Sigmoid colon (tissue), 7 donors: Measurements from ENCODE around the gene MRGPRX2. TPM values are rescaled to one million over a fixed set of nuclear protein-coding genes. Genes with fewer than 3 reads are reported as not detected.

Experiments
- DNase-seq: peaks from one replicate; pipeline ENCODE4 v3.0.0-alpha.2; 2019
- H3K27ac ChIP-seq, 4 donors: fragments of 200-600 bp; sonication (generic); one replicate each; pipeline ENCODE4 v1.5.1; 2016 to 2019; ENCODE audit warnings: mild to moderate bottlenecking in 1 of 4
- H3K27me3 ChIP-seq, 3 donors: fragments of 200-600 bp; sonication (generic); one replicate each; pipeline ENCODE4 v1.5.1; 2019; ENCODE audit warnings: mild to moderate bottlenecking in 1 of 3
- H3K36me3 ChIP-seq, 4 donors: fragments of 200-600 bp; sonication (generic); one replicate each; pipeline ENCODE4 v1.5.1; 2016 to 2019
- H3K4me1 ChIP-seq, 4 donors: fragments of 200-600 bp; sonication (generic); one replicate each; pipeline ENCODE4 v1.5.1; 2017 to 2019
- H3K4me3 ChIP-seq, 4 donors: fragments of 200-600 bp; sonication (generic); one replicate each; pipeline ENCODE4 v1.5.1; 2017 to 2019; ENCODE audit warnings: mild to moderate bottlenecking in 2 of 4, moderate library complexity in 1 of 4
- H3K9me3 ChIP-seq, 4 donors: fragments of 200-600 bp in 3 of 4; sonication (generic) in 3 of 4; one replicate each; pipeline versions ENCODE4 v1.5.1 to v1.6.1; 2013 to 2019
- CTCF ChIP-seq, 4 experiments: fragments of 450-650 bp in 3 of 4; fragments of 200-600 bp in 1 of 4; IDR thresholded peaks; one replicate each; pipeline ENCODE4 v1.5.1; 2016 to 2019; ENCODE audit warnings: antibody characterized with exemption in 4 of 4, mild to moderate bottlenecking in 3 of 4, moderate library complexity in 2 of 4
- EP300 ChIP-seq, 4 donors: sonication (generic); formaldehyde crosslinking; IDR thresholded peaks; one replicate each; pipeline ENCODE4 v1.6.1; 2017; ENCODE audit warnings: antibody characterized with exemption in 4 of 4
- POLR2A ChIP-seq, 2 donors: fragments of 450-650 bp; IDR thresholded peaks; one replicate each; pipeline ENCODE4 v1.6.1; 2016; ENCODE audit warnings: antibody characterized with exemption in 2 of 2, mild to moderate bottlenecking in 2 of 2, moderate library complexity in 2 of 2
- POLR2AphosphoS5 ChIP-seq, 4 donors: sonication (generic); formaldehyde crosslinking; IDR thresholded peaks; one replicate each; pipeline ENCODE4 v1.6.1; 2017; ENCODE audit warnings: antibody characterized with exemption in 4 of 4
- WGBS, 2 donors: extraction: QIAGEN DNeasy Blood & Tissue Kit; methylation state at CpG; one replicate each; pipeline ENCODE4 v1.1.7; 2013; 5-methylcytosine and 5-hydroxymethylcytosine counted together
- intact Hi-C: fragments of 100-400 bp; cut with DNase I; formaldehyde crosslinking; loops from one replicate; pipeline ENCODE4 v1.15.1; 2023
- polyA plus RNA-seq, 3 donors: library from polyadenylated mRNA; stranded (reverse); fragments of 200-250 nt; gene quantifications; one replicate each; pipeline ENCODE4 v1.2.3, GENCODE V29; 2013
- total RNA-seq, 4 donors: library from RNA; depleted of rRNA; stranded (reverse); fragments of >200 nt; gene quantifications; one replicate each; pipeline ENCODE4 v1.1.0, GENCODE V29; 2016
- donor health status: healthy with polysubstance abuse.
- donor health status: Bipolar disorder and iron deficiency.
- donor health status: healthy.

The MRGPRX2 gene
- total and polyA plus RNA-seq, 7 donors, result not detected

GRCh38 chr11:19079643-19080440 lies 19.3 kb upstream of the MRGPRX2 start:
- no peaks in the 10 kb centered on the region for H3K36me3 ChIP-seq
- intact Hi-C loops, result no loop called here
- H3K27me3 ChIP-seq, result no peaks in the 10 kb centered on the region
- TF ChIP-seq POLR2AphosphoS5 (IDR thresholded peaks at IDR 0.05) (peak in 1 of 4 donors; percentile 36), POLR2A (IDR thresholded peaks at IDR 0.05) (no peak)
- H3K4me1 ChIP-seq, result peaks cover 0 to 9% (median 9%) of the 10 kb centered on the region in 4 donors
- DNase-seq, result no peak
- H3K9me3 ChIP-seq, result no peaks in the 10 kb centered on the region
- WGBS, 2 donors, result 42 to 50% methylated on average over 6 of the region's 6 CpGs
- no peak overlapping the region for H3K4me3 ChIP-seq
- no peak overlapping the region for H3K27ac ChIP-seq

GRCh38 chr11:19077965-19078364 lies 17.4 kb upstream of the MRGPRX2 start:
- intact Hi-C loops, result loop anchor here (2.0 kb wide), 1 partner anchor 39 kb away; the partner anchor contains the start of gene ZDHHC13
- TF ChIP-seq POLR2AphosphoS5 (IDR thresholded peaks at IDR 0.05), result no peak
- no peaks in the 10 kb centered on the region for H3K36me3 ChIP-seq

GRCh38 chr11:19076744-19077589 lies 16.4 kb upstream of the MRGPRX2 start:
- TF ChIP-seq EP300 (IDR thresholded peaks at IDR 0.05) (no peak), POLR2A (IDR thresholded peaks at IDR 0.05) (no peak), CTCF (IDR thresholded peaks at IDR 0.05) (peak; percentile 45 to 98 (median 78)), POLR2AphosphoS5 (IDR thresholded peaks at IDR 0.05) (no peak)
- intact Hi-C loops, result loop anchor here (2.0 kb wide), 1 partner anchor 40 kb away; the partner anchor contains the start of gene ZDHHC13
- WGBS, 2 donors, result 50 to 56% methylated on average over 10 of the region's 10 CpGs
- no peak overlapping the region for H3K27ac ChIP-seq
- DNase-seq, result no peak
- peaks cover 0 to 9% (median 9%) of the 10 kb centered on the region in 4 donors for H3K4me1 ChIP-seq
- no peaks in the 10 kb centered on the region for H3K36me3 ChIP-seq
- no peak overlapping the region for H3K4me3 ChIP-seq
- no peaks in the 10 kb centered on the region for H3K9me3 ChIP-seq
- no peaks in the 10 kb centered on the region for H3K27me3 ChIP-seq

More at GRCh38 chr11:19077965-19078364, 17.4 kb upstream of the MRGPRX2 start:
- H3K9me3 ChIP-seq, result no peaks in the 10 kb centered on the region
- H3K27me3 ChIP-seq, result no peaks in the 10 kb centered on the region
- no peak overlapping the region for H3K27ac ChIP-seq
- DNase-seq, result no peak
- H3K4me3 ChIP-seq, result no peak overlapping the region
- peaks cover 0 to 9% (median 9%) of the 10 kb centered on the region in 4 donors for H3K4me1 ChIP-seq

GRCh38 chr11:19075636-19076035 lies 15.1 kb upstream of the MRGPRX2 start:
- intact Hi-C loops, result loop anchor here (2.0 kb wide), 1 partner anchor 41 kb away; the partner anchor contains the start of gene ZDHHC13
- DNase-seq, result no peak
- TF ChIP-seq POLR2AphosphoS5 (IDR thresholded peaks at IDR 0.05), result no peak
- TF ChIP-seq CTCF (IDR thresholded peaks at IDR 0.05), result no peak
- no peak for TF ChIP-seq POLR2A (IDR thresholded peaks at IDR 0.05)
- TF ChIP-seq EP300 (IDR thresholded peaks at IDR 0.05), result no peak

GRCh38 chr11:19073454-19074415 lies 13.2 kb upstream of the MRGPRX2 start:
- Histone ChIP-seq H3K36me3 (no peaks in the 10 kb centered on the region), H3K9me3 (no peaks in the 10 kb centered on the region), H3K4me1 (no peaks in the 10 kb centered on the region), H3K27me3 (no peaks in the 10 kb centered on the region), H3K27ac (no peak overlapping the region), H3K4me3 (no peak overlapping the region)
- 51 to 61% methylated on average over 10 of the region's 10 CpGs for WGBS, 2 donors
- intact Hi-C loops, result no loop called here
- no peak for TF ChIP-seq POLR2A (IDR thresholded peaks at IDR 0.05)
- TF ChIP-seq CTCF (IDR thresholded peaks at IDR 0.05), result no peak
- TF ChIP-seq POLR2AphosphoS5 (IDR thresholded peaks at IDR 0.05), result no peak
- no peak for TF ChIP-seq EP300 (IDR thresholded peaks at IDR 0.05)
- no peak for DNase-seq

More at GRCh38 chr11:19075636-19076035, 15.1 kb upstream of the MRGPRX2 start:
- WGBS, 2 donors, result 89 to 91% methylated on average over 3 of the region's 3 CpGs
- H3K4me3 ChIP-seq, result no peak overlapping the region
- no peak overlapping the region for H3K27ac ChIP-seq
- peaks cover 0 to 9% (median 9%) of the 10 kb centered on the region in 4 donors for H3K4me1 ChIP-seq
- no peaks in the 10 kb centered on the region for H3K36me3 ChIP-seq
- no peaks in the 10 kb centered on the region for H3K27me3 ChIP-seq
- H3K9me3 ChIP-seq, result no peaks in the 10 kb centered on the region
